ENCODE measurements around the gene CNTN3. TPM values are rescaled to one million over a fixed set of nuclear protein-coding genes. Genes with fewer than 3 reads are reported as not detected.

The CNTN3 gene
- polyA plus RNA-seq, 1 donor from 2014 or later: 31.8 TPM

DNA sequence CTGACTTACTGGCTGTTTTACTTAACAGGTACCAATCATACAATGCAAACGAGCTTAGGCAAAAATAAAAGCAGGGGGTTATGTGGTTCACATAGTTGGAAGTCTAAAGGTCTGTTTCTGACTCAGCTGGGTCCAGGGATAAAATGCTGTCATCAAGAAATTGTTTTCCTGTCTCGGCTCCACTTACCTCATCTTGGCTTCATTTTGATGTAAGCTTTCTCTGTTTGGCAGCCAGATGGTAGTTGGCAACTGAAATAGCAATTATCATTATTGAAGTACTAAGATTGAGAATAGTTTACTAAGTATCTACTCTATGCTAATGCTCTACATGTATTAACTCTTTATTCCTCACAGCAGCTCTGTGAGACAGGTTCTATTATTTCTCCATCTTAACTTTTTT, 36.8 kb upstream of the CNTN3 start:
- TF ChIP-seq POLR2AphosphoS5 (IDR thresholded peaks at IDR 0.05) (no peak), EZH2 (IDR thresholded peaks at IDR 0.05; ENCODE audit: borderline replicate concordance, insufficient read depth, low read length, poor library complexity, severe bottlenecking) (no peak), RAD21 (conservative IDR thresholded peaks at IDR 0.05) (no peak), EP300 (conservative IDR thresholded peaks at IDR 0.05; ENCODE audit: poor library complexity, severe bottlenecking) (no peak), TAF1 (IDR thresholded peaks at IDR 0.05; ENCODE audit: low read depth) (no peak), MXI1 (conservative IDR thresholded peaks at IDR 0.05; ENCODE audit: poor library complexity, severe bottlenecking) (no peak), SMC3 (conservative IDR thresholded peaks at IDR 0.05; ENCODE audit: poor library complexity) (no peak)
- TF ChIP-seq, protein P1, sequence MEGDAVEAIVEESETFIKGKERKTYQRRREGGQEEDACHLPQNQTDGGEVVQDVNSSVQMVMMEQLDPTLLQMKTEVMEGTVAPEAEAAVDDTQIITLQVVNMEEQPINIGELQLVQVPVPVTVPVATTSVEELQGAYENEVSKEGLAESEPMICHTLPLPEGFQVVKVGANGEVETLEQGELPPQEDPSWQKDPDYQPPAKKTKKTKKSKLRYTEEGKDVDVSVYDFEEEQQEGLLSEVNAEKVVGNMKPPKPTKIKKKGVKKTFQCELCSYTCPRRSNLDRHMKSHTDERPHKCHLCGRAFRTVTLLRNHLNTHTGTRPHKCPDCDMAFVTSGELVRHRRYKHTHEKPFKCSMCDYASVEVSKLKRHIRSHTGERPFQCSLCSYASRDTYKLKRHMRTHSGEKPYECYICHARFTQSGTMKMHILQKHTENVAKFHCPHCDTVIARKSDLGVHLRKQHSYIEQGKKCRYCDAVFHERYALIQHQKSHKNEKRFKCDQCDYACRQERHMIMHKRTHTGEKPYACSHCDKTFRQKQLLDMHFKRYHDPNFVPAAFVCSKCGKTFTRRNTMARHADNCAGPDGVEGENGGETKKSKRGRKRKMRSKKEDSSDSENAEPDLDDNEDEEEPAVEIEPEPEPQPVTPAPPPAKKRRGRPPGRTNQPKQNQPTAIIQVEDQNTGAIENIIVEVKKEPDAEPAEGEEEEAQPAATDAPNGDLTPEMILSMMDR (IDR thresholded peaks at IDR 0.05; ENCODE audit: poor library complexity, severe bottlenecking): no peak
- TF ChIP-seq, protein P2, sequence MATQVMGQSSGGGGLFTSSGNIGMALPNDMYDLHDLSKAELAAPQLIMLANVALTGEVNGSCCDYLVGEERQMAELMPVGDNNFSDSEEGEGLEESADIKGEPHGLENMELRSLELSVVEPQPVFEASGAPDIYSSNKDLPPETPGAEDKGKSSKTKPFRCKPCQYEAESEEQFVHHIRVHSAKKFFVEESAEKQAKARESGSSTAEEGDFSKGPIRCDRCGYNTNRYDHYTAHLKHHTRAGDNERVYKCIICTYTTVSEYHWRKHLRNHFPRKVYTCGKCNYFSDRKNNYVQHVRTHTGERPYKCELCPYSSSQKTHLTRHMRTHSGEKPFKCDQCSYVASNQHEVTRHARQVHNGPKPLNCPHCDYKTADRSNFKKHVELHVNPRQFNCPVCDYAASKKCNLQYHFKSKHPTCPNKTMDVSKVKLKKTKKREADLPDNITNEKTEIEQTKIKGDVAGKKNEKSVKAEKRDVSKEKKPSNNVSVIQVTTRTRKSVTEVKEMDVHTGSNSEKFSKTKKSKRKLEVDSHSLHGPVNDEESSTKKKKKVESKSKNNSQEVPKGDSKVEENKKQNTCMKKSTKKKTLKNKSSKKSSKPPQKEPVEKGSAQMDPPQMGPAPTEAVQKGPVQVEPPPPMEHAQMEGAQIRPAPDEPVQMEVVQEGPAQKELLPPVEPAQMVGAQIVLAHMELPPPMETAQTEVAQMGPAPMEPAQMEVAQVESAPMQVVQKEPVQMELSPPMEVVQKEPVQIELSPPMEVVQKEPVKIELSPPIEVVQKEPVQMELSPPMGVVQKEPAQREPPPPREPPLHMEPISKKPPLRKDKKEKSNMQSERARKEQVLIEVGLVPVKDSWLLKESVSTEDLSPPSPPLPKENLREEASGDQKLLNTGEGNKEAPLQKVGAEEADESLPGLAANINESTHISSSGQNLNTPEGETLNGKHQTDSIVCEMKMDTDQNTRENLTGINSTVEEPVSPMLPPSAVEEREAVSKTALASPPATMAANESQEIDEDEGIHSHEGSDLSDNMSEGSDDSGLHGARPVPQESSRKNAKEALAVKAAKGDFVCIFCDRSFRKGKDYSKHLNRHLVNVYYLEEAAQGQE (IDR thresholded peaks at IDR 0.05; ENCODE audit: borderline replicate concordance): no peak
- H3K9me3 ChIP-seq (ENCODE audit: low read length): no peaks in the 10 kb centered on the region
- no peak overlapping the region for H2AFZ ChIP-seq (ENCODE audit: low read depth, low read length)
- no peaks in the 10 kb centered on the region for H3K9me2 ChIP-seq (ENCODE audit: insufficient read depth, low read length)
- H3K9ac ChIP-seq (ENCODE audit: low read length): no peak overlapping the region
- H3K27ac ChIP-seq (ENCODE audit: low read length): no peak overlapping the region
- H3K4me2 ChIP-seq (ENCODE audit: low read length): no peak overlapping the region
- H3K79me2 ChIP-seq (replicated peaks; ENCODE audit: insufficient read depth, low read length): no peaks in the 10 kb centered on the region
- no peaks in the 10 kb centered on the region for H4K20me1 ChIP-seq (ENCODE audit: insufficient read depth)
- H3K4me3 ChIP-seq (ENCODE audit: low read length): no peak overlapping the region
- H3K27me3 ChIP-seq (ENCODE audit: insufficient read depth, low read depth, low read length): no peaks in the 10 kb centered on the region
- H3K36me3 ChIP-seq (ENCODE audit: insufficient read depth, low read length): no peaks in the 10 kb centered on the region
- no peaks in the 10 kb centered on the region for H3F3A ChIP-seq (ENCODE audit: insufficient read depth, low read length, poor library complexity, severe bottlenecking)

DNA sequence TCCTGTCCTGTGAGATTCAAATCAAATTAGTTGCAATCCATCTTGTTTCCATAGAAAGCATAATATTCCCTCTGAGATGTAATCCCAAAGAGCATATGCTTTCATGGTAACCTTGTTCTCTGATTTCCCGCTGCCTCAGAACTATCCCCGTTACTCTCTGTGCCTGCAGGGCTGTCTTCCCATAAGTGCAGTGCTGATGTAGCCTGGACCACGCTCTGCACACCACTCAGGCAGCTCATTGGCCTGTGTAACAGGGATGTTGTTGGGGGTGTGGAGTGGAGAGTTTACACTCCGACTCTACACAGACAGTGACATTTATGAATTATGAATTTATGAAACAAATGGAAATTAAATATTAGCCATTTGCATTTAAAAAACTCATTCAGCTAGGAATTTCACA, 33.6 kb upstream of the CNTN3 start:
- Histone ChIP-seq H3K36me3 (ENCODE audit: insufficient read depth, low read length) (no peaks in the 10 kb centered on the region), H3K79me2 (replicated peaks; ENCODE audit: insufficient read depth, low read length) (no peaks in the 10 kb centered on the region), H3K4me3 (ENCODE audit: low read length) (no peak overlapping the region), H2AFZ (ENCODE audit: low read depth, low read length) (no peak overlapping the region), H3K27me3 (ENCODE audit: insufficient read depth, low read depth, low read length) (no peaks in the 10 kb centered on the region), H3K27ac (ENCODE audit: low read length) (no peak overlapping the region), H3F3A (ENCODE audit: insufficient read depth, low read length, poor library complexity, severe bottlenecking) (no peaks in the 10 kb centered on the region), H4K20me1 (ENCODE audit: insufficient read depth) (no peaks in the 10 kb centered on the region), H3K9me3 (ENCODE audit: low read length) (no peaks in the 10 kb centered on the region), H3K9ac (ENCODE audit: low read length) (no peak overlapping the region), H3K9me2 (ENCODE audit: insufficient read depth, low read length) (no peaks in the 10 kb centered on the region), H3K4me2 (ENCODE audit: low read length) (no peak overlapping the region)
- TF ChIP-seq EP300 (conservative IDR thresholded peaks at IDR 0.05; ENCODE audit: poor library complexity, severe bottlenecking) (no peak), TAF1 (IDR thresholded peaks at IDR 0.05; ENCODE audit: low read depth) (no peak), POLR2AphosphoS5 (IDR thresholded peaks at IDR 0.05) (no peak), SMC3 (conservative IDR thresholded peaks at IDR 0.05; ENCODE audit: poor library complexity) (no peak), MXI1 (conservative IDR thresholded peaks at IDR 0.05; ENCODE audit: poor library complexity, severe bottlenecking) (no peak)
- TF ChIP-seq, protein P1 (IDR thresholded peaks at IDR 0.05; ENCODE audit: poor library complexity, severe bottlenecking): no peak
